HG03565 (cell line): ENCODE results near the gene PPP4R4.

Source experiments
- ATAC-seq: cut with Tn5 transposase; IDR thresholded peaks from one replicate; pipeline ENCODE4 v1.9.1; 2021; ENCODE audit warnings: mild to moderate bottlenecking, moderate library complexity; ENCODE audit not compliant: unreplicated experiment

PPP4R4 gene

GRCh38 chr14:94305620-94306019, 131.5 kb downstream of the PPP4R4 start:
- no peak for ATAC-seq

GRCh38 chr14:94306047-94306978, 132.2 kb downstream of the PPP4R4 start:
- no peak for ATAC-seq

- ATAC-seq: no peak
These were observed 133.4 kb downstream of the PPP4R4 start for GRCh38 chr14:94307410-94307992.

- no peak for ATAC-seq
These were observed 135.6 kb downstream of the PPP4R4 start for GRCh38 chr14:94309721-94310120.

GRCh38 chr14:94310248-94310647, 136.1 kb downstream of the PPP4R4 start:
- no peak for ATAC-seq

- ATAC-seq: no peak
These were observed 138.5 kb downstream of the PPP4R4 start for GRCh38 chr14:94312481-94313246.

GRCh38 chr14:94313991-94314655, 140.0 kb downstream of the PPP4R4 start:
- no peak for ATAC-seq

- ATAC-seq: no peak
These were observed 140.8 kb downstream of the PPP4R4 start for GRCh38 chr14:94314890-94315289.

- ATAC-seq: no peak
These were observed 142.6 kb downstream of the PPP4R4 start for GRCh38 chr14:94316692-94317091.

- no peak for ATAC-seq
These were observed 143.1 kb downstream of the PPP4R4 start for GRCh38 chr14:94317259-94317658.

- no peak for ATAC-seq
These were observed 146.1 kb downstream of the PPP4R4 start for GRCh38 chr14:94320243-94320642.

- ATAC-seq: no peak
These were observed 147.5 kb downstream of the PPP4R4 start for GRCh38 chr14:94321421-94322271.

GRCh38 chr14:94322648-94323570, 148.8 kb downstream of the PPP4R4 start, which contains the start of gene SERPINA6:
Gene SERPINA6 (minus strand): TSS chr14:94323336. CDS start chr14:94314648, 8,688 bp downstream.
- ATAC-seq: no peak

GRCh38 chr14:94328196-94328595, 154.1 kb downstream of the PPP4R4 start:
- no peak for ATAC-seq
